T-helper 2 cell treated with Interferon-gamma antibody and Interleukin-4, amounts not matched to agents 5 μg/mL and 100 μg/mL, for 36 hours (primary cell): Measurements from ENCODE around the gene PXYLP1.

Experiments used
- DNase-seq: peaks from one replicate; pipeline ENCODE4 v3.0.0; 2021; ENCODE audit warnings: low spot score
- H3K27ac Mint-ChIP-seq: one replicate; pipeline ENCODE4 v1.8.0; 2021; ENCODE audit warnings: mild to moderate bottlenecking, mixed read lengths
- H3K27me3 Mint-ChIP-seq: one replicate; pipeline ENCODE4 v1.8.0; 2021; ENCODE audit warnings: low read depth, mixed read lengths
- H3K36me3 Mint-ChIP-seq: one replicate; pipeline ENCODE4 v1.8.0; 2021; ENCODE audit warnings: low read depth, mixed read lengths
- H3K4me1 Mint-ChIP-seq: one replicate; pipeline ENCODE4 v1.8.0; 2021; ENCODE audit warnings: low read depth, mixed read lengths
- H3K4me3 Mint-ChIP-seq: one replicate; pipeline ENCODE4 v1.8.0; 2022; ENCODE audit warnings: mild to moderate bottlenecking, moderate library complexity, mixed read lengths
- H3K9me3 Mint-ChIP-seq: one replicate; pipeline ENCODE4 v1.8.0; 2021; ENCODE audit warnings: mixed read lengths

Gene PXYLP1

DNA sequence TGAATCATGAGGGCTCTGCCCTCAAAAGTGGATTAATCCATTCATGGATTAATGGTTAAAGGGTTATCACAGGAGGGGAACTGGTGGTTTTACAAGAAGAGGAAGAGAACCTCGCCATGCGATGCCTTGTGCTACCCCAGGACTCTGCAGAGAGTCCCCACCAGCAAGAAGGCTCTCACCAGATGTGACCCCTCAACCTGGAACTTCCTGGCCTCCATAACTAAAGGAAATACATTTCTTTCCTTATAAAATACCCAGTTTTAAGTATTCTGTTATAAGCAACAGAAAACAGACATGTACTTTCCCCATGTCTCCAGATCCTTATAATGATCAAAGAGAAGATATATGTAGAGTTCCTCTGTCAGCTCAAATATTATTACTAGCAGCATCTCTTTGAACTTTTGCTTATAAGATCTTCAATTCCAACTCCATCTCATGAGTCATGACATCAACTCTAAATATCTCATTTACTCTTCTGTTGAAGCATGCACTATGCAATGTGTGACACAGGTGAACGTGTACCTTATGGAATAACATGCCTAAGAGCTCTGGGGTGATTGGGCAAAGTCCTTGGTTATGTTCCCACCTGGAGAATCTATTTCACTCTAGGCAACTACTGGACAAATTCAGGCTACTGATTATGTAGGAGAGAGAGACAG is 99.2 kb downstream of the PXYLP1 start:
- Mint-ChIP-seq H3K36me3 (no peaks in the 10 kb centered on the region), H3K9me3 (no peaks in the 10 kb centered on the region), H3K4me1 (peaks cover 5% of the 10 kb centered on the region), H3K4me3 (no peak overlapping the region), H3K27ac (no peak overlapping the region), H3K27me3 (no peaks in the 10 kb centered on the region)
- no peak for DNase-seq

DNA sequence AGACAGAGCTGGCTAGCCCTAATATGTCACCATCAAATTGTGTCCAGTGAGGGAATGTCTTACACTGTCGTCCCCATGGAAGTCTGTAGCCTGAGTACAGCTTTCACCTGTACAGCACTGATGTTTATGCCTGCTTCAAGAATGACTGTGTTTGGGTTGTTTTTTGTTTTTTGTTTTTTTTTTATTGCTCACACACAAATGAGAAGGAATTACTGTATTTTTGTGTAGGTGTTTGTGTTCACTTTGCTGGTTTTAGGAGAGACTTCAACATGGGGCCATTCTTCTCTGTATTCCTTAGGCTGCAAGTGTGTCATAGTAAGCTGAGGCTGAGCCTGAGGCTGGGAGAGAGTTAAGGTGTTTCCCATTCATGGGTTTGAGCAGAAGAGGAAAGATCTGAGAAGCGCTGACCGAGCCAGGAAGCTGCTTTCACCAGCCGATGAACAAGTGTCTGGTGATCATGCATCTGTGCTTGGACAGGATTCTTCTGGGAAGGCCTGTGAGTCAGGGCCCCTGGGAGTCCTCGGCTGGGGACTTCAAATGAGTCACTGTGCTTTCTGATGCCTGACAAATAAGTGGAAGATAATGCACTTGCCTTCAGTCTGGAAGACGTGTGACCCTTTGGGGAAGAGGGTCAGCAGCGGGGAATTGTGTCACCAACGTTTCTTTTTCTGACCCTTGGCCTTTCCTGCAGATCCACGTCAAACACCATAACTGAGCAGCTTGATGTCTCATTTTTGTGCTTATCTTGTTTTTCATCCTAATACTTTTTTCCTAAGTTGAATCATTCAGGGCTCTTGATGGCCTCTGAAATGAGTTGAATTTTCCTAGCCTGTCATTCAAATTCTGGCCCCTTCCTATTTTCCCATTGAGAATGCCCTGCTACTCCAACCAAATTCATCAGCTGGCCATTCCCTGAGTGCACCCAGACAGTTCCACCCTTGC is 100.0 kb downstream of the PXYLP1 start:
- no peaks in the 10 kb centered on the region for H3K27me3 Mint-ChIP-seq
- no peak for DNase-seq
- H3K36me3 Mint-ChIP-seq, result no peaks in the 10 kb centered on the region
- no peak overlapping the region for H3K4me3 Mint-ChIP-seq
- no peak overlapping the region for H3K27ac Mint-ChIP-seq
- no peaks in the 10 kb centered on the region for H3K9me3 Mint-ChIP-seq
- H3K4me1 Mint-ChIP-seq, result peaks cover 5% of the 10 kb centered on the region

DNA sequence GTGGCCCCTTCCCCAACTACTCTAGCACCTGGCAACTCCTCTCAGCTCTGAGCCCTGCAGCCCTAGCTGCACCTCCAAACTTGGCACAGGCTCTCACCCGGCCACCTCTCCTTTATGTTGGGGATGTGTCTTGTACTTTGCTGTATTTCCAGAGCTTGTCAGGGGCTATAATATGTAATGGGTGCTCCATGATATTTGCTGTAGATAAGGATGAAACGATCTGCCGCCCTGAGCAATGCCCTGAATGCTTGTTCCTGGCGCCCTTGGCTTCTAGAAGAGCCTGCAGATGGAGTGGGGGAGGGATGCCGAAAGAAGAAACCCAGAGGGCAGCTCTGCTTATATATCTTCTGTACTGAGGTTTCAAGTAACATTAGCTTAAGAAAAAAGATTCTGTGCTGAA is 100.8 kb downstream of the PXYLP1 start:
- Mint-ChIP-seq H3K4me3 (no peak overlapping the region), H3K4me1 (peaks cover 5% of the 10 kb centered on the region), H3K27me3 (no peaks in the 10 kb centered on the region), H3K27ac (no peak overlapping the region), H3K36me3 (no peaks in the 10 kb centered on the region), H3K9me3 (no peaks in the 10 kb centered on the region)
- DNase-seq, result no peak

DNA sequence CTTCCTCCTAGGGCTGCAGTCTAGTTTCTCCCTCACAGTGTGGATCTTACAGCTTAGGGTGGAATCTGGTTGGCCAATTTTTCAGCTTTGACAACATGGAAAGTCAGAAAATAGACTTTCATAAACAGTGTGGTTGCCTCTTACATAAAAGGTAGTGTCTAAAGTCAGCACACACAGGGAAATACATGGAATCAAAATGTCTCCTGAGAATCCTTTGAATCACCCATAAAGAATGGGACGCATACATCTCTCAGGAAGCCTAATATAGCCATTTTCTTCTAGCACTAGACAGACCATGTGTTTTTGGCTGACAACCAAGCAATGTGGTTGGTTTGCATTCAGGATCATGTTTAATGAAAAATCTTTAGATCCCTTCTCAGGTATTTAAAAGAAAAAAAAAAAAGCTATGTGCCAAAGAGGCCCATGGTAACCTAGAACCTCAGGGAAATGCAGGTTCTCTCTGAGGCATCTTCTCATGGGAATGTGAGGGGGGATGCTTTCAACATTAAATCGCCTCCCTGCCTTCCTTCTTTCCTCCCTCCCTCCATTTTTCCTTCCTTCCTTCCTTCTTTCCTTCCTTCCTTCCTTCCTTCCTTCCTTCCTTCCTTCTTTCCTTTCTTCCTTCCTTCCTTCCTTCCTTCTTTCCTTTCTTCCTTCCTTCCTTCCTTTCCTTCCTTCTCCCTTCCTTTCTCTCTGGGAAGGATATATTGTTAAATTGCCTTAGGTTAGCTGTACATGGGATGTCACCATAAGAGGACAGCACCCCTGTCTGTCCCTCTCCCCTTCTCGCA is 102.4 kb downstream of the PXYLP1 start:
- Mint-ChIP-seq H3K27ac (no peak overlapping the region), H3K36me3 (no peaks in the 10 kb centered on the region)

DNA sequence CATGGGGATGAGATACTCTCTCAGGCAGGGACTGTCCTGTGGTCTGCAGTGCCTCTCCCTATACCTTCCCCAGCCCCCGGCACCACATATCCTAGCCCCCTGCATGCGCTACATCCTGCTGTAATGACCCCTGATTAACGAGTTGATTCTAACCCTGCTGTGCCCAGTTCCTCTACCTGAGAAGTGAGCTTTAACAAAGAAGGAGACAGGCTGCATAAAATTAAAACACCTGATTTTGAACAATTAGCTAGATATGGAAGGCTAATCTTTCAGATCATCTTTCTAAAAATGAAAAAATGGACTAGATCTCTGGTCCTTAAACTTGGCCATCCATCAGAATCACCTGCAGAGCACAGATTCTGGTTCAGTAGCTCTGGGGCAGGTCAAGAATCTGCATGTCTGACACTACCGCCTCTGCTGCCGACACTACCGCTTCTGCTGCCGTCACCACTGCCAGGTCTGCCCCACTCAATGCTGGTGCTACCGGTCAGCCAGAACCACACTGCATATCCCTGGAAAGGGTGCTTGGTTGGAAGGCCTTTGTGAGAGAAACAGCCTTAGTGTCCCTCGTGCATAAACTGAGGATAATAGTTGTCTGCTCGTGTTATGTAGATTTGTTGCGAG is 103.1 kb downstream of the PXYLP1 start:
- H3K4me3 Mint-ChIP-seq, result no peak overlapping the region
- no peaks in the 10 kb centered on the region for H3K4me1 Mint-ChIP-seq
- H3K27ac Mint-ChIP-seq, result no peak overlapping the region
- DNase-seq, result no peak
- no peaks in the 10 kb centered on the region for H3K9me3 Mint-ChIP-seq
- H3K36me3 Mint-ChIP-seq, result no peaks in the 10 kb centered on the region
- no peaks in the 10 kb centered on the region for H3K27me3 Mint-ChIP-seq

More for the DNA sequence above, 102.4 kb downstream of the PXYLP1 start:
- Mint-ChIP-seq H3K9me3 (no peaks in the 10 kb centered on the region), H3K4me3 (no peak overlapping the region), H3K27me3 (no peaks in the 10 kb centered on the region), H3K4me1 (no peaks in the 10 kb centered on the region)
- DNase-seq, result no peak

DNA sequence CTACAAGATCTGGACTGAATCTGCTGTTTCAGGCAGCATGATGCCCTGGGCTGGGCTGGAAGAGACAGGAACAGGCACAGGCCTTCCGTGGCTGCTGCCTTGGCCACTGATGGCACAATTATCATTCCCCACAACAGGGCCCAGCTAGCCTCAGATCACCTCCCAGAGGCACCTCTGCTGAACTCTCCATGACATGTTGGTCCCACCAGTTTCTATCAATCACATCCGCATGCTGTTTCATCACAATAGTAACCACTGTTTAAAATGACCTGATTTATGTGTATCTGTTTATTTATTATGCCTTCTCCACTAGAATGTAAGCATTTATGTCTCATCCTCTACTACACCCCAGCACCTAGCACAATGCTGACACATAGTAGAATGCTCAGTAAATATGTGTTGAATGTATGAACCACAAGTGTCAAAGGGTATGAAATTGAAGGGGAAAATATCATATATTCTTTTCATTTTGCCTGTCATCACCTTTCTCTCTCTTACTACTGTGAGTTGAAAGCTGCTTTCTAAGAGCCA is 104.0 kb downstream of the PXYLP1 start:
- no peak for DNase-seq
- H3K9me3 Mint-ChIP-seq, result no peaks in the 10 kb centered on the region
- no peak overlapping the region for H3K27ac Mint-ChIP-seq
- no peaks in the 10 kb centered on the region for H3K36me3 Mint-ChIP-seq
- no peaks in the 10 kb centered on the region for H3K4me1 Mint-ChIP-seq
- H3K4me3 Mint-ChIP-seq, result no peak overlapping the region
- H3K27me3 Mint-ChIP-seq, result no peaks in the 10 kb centered on the region

DNA sequence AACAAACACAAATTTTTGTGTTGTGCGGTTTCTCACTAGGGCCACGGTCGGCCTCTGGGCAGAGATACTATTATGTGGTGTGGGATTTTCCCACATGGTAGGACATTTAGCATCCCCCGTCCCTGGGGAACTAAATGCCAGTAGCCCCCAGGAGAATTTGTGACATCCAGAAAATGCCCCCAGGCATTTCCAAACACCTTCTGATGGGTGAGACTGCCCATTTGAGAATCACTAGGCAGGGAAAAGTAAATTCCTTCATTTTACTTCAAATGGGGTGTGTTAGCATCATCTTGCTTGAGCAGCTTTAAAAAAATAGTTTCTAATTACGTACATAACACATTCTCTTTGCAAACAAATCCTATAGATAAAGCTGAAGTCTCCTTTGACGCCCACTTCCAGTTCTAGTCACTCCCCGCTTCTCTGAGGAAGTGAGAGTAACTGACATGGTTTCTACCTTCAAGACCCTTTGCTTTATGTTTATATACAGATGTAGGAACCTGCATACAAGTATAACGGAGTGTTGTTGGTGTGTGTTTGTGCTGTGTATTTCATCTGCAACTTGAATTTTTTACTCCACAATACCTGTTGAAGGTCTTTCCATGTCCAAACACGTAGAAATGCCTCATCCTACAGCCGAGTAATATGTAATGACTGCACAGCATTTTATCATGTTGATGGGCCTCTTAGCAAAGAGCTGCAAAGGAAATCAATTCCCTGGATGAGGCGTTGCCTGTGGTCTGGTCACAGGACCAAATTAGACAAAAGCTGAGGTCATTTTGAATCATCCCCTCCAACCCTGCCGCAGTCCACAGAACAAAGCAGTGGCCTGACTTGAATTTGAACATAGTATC is 105.3 kb downstream of the PXYLP1 start:
- H3K36me3 Mint-ChIP-seq, result no peaks in the 10 kb centered on the region
- H3K27me3 Mint-ChIP-seq, result peaks cover 4% of the 10 kb centered on the region
- H3K4me3 Mint-ChIP-seq, result no peak overlapping the region
- DNase-seq, result no peak
- no peak overlapping the region for H3K27ac Mint-ChIP-seq
- no peaks in the 10 kb centered on the region for H3K4me1 Mint-ChIP-seq
- H3K9me3 Mint-ChIP-seq, result no peaks in the 10 kb centered on the region

DNA sequence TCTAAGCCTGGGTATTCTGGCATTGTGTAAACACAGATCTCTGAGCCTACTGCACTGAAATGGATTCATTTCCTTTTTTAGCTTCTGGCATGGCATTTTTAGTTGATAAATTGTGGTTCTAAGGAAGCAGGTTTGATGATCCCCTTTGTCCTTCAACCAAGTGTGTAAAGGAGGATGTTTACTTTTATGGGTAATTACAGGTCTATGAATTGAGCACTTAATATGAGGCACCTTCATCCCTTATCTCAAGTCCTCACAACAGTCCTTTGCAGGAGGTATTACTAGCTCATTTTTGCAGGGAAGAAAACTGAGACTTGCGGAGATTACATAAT is 105.9 kb downstream of the PXYLP1 start:
- no peaks in the 10 kb centered on the region for H3K36me3 Mint-ChIP-seq
- no peak overlapping the region for H3K27ac Mint-ChIP-seq
- H3K4me1 Mint-ChIP-seq, result no peaks in the 10 kb centered on the region
- no peaks in the 10 kb centered on the region for H3K9me3 Mint-ChIP-seq
- DNase-seq, result no peak
- H3K4me3 Mint-ChIP-seq, result no peak overlapping the region
- H3K27me3 Mint-ChIP-seq, result peaks cover 4% of the 10 kb centered on the region

DNA sequence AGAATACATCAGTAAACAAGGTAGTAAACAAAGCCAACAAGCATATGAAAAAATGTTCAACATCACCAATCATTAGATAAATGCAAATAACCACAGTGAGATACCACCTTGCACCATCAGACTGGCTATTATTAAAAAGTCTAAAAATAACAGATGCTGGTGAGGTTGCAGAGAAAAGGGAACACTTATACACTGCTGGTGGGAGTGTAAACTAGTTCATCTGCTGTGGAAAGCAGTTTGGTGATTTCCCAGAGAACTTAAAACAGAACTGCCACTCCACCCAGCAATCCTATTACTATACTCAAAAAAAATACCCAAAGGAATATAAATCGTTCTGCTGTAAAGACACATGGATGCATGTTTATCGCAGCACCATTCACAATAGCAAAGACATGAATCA is 106.4 kb downstream of the PXYLP1 start:
- Mint-ChIP-seq H3K9me3 (no peaks in the 10 kb centered on the region), H3K27ac (no peak overlapping the region), H3K27me3 (peaks cover 6% of the 10 kb centered on the region), H3K4me1 (no peaks in the 10 kb centered on the region), H3K4me3 (no peak overlapping the region), H3K36me3 (no peaks in the 10 kb centered on the region)
- DNase-seq, result no peak

DNA sequence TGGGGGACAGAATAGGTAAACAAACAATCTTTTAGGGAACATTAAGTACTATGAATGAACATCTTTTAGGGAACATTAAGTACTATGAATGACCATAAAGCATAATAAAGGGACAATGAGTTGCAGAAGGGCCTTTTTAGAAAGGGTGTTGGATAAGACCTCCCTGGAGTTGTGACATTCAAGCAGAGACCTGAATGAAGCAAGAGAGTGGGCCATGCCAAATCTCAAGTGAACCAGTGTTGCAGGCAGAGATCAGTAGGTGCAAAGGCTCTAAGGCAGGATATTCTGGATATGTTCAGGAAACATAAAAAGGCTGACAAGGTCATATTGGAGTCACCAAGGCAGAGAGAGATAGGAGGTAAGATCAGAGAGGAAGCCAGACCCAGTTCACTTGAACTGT is 107.3 kb downstream of the PXYLP1 start:
- Mint-ChIP-seq H3K4me1 (no peaks in the 10 kb centered on the region), H3K27ac (no peak overlapping the region), H3K36me3 (no peaks in the 10 kb centered on the region), H3K4me3 (no peak overlapping the region), H3K9me3 (no peaks in the 10 kb centered on the region), H3K27me3 (peaks cover 6% of the 10 kb centered on the region)
- DNase-seq, result no peak

DNA sequence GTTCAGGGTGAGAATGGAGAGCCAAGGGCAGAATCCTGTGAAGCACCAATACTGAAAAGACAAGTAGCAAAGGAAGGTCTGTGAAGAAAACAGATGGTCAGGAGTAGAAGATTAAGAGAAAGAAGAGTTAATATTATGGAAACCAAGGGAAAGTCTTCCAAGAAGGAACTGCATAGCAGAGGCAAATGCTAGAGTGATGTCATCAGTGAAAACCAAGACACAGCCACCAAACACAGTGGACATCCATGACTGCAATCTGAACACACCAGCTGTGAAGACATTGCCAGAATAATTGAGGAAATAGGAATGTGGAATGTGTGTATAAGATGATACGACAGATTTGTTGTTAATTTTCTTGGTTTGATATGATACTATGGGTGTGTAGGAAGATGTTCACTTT is 109.9 kb downstream of the PXYLP1 start:
- Mint-ChIP-seq H3K27me3 (peaks cover 6% of the 10 kb centered on the region), H3K27ac (no peak overlapping the region), H3K36me3 (no peaks in the 10 kb centered on the region), H3K9me3 (no peaks in the 10 kb centered on the region), H3K4me1 (no peaks in the 10 kb centered on the region), H3K4me3 (no peak overlapping the region)
- DNase-seq, result no peak

DNA sequence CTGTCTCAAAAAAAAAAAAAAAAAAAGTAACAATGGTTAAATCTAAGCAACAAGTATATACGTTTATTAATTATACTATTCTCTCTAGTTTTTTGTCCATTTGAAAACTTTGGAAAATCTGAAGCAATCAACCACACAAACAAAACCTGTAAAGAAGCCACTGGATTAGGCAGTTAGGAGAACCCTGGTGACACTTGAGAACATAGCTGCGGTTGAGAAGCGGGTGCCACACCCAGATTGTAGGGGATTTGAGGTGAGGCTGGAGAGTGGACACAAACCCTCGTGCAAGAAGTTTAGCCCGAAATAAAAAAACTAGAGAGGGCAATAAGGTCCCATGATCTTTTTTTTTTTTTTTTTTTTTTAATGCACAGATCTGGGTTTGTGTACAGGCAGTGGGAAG is 110.8 kb downstream of the PXYLP1 start:
- no peaks in the 10 kb centered on the region for H3K9me3 Mint-ChIP-seq
- H3K4me3 Mint-ChIP-seq, result no peak overlapping the region
- peaks cover 6% of the 10 kb centered on the region for H3K27me3 Mint-ChIP-seq
- H3K36me3 Mint-ChIP-seq, result no peaks in the 10 kb centered on the region
- no peaks in the 10 kb centered on the region for H3K4me1 Mint-ChIP-seq
- no peak overlapping the region for H3K27ac Mint-ChIP-seq
- no peak for DNase-seq

DNA sequence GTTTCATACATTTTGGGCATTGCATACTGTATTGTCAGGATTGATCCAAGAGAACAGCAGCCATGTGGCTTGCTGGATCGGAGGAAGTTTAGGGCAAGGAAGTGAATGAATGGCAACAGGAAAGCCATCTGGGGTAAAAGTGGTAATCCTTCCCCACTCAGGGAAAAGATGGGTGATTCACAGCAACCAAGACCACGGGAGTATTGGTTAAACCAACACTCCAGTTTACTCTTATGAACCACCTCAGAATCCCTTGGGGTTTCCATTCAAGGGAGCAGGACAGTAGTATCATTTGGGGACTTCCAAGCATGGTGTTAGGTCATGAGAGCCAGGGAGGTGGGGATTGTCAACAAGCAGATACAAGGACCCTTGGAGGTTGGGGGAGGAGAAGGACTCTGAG is 111.5 kb downstream of the PXYLP1 start:
- H3K36me3 Mint-ChIP-seq, result no peaks in the 10 kb centered on the region
- no peaks in the 10 kb centered on the region for H3K9me3 Mint-ChIP-seq
- no peak overlapping the region for H3K27ac Mint-ChIP-seq
- no peak overlapping the region for H3K4me3 Mint-ChIP-seq
- H3K27me3 Mint-ChIP-seq, result peaks cover 6% of the 10 kb centered on the region
- DNase-seq, result no peak
- H3K4me1 Mint-ChIP-seq, result no peaks in the 10 kb centered on the region
